Transverse colon (tissue), 3 donors: ENCODE measurements around the gene GATB.

Experiments used
- POLR2A ChIP-seq: fragments of 450-650 bp; IDR thresholded peaks from one replicate; pipeline ENCODE4 v1.6.1; 2016; ENCODE audit warnings: antibody characterized with exemption, mild to moderate bottlenecking, moderate library complexity
- POLR2AphosphoS5 ChIP-seq, 3 donors: sonication (generic); formaldehyde crosslinking; IDR thresholded peaks; one replicate each; pipeline ENCODE4 v1.6.1; 2016; ENCODE audit warnings: antibody characterized with exemption in 3 of 3

DNA sequence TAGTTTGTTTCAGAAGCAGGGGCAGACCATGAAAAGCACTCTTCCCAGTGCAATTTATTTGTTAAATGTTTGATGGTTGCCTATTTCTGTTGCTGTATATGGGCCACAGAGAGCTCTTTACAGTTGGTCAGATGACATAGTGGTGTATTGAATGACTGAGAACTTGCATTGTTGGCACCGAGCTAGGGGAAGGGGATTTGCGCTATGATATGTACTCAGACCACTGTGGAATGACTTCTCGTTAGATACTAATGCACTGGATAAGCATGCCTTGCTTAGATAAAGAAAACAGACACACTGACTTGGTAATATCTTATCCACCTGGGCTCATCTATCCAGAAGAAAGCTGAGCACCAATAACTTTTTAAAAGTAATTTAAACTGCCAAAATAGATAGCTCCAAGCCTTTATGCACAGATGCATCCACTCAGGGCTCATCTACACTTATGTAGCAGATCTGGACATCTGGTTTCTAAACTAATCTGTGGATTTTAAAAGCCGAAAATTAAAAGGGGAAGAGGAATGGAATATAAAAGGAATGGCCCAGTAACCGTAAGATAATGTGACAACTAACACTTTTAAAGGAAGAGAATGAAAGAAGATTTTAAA is 132.7 kb downstream of the GATB start:
- TF ChIP-seq POLR2AphosphoS5 (IDR thresholded peaks at IDR 0.05) (no peak), POLR2A (no peak)
